Endodermal cell (in vitro differentiated cells): Measurements from ENCODE around the gene HSF2BP. TPM values are rescaled to one million over a fixed set of nuclear protein-coding genes. Genes with fewer than 3 reads are reported as not detected.

Source experiments
- DNase-seq: peaks from one replicate; pipeline ENCODE4 v3.0.0-alpha.2; 2017
- H3K27ac ChIP-seq: 2 replicates; pipeline ENCODE4 v1.5.1; 2013; ENCODE audit warnings: mild to moderate bottlenecking, low read depth, low read length, moderate library complexity
- H3K27me3 ChIP-seq: 2 replicates; pipeline ENCODE4 v1.6.1; 2013; ENCODE audit warnings: mild to moderate bottlenecking, low read length, moderate library complexity; ENCODE audit not compliant: insufficient read depth, control insufficient read depth, poor library complexity, severe bottlenecking
- H3K36me3 ChIP-seq: 2 replicates; pipeline ENCODE4 v1.7.0; 2013; ENCODE audit warnings: mild to moderate bottlenecking, low read length, moderate library complexity; ENCODE audit not compliant: control insufficient read depth, insufficient read depth
- H3K4me1 ChIP-seq: one replicate; pipeline ENCODE4 v1.7.0; 2013; ENCODE audit warnings: low read length; ENCODE audit not compliant: control insufficient read depth, insufficient read depth
- H3K4me3 ChIP-seq: 2 replicates; pipeline ENCODE4 v1.5.1; 2013; ENCODE audit warnings: mild to moderate bottlenecking, low read length, moderate library complexity
- H3K9ac ChIP-seq: 2 replicates; pipeline ENCODE4 v1.6.1; 2013; ENCODE audit warnings: mild to moderate bottlenecking, low read length, moderate library complexity; ENCODE audit not compliant: poor library complexity, severe bottlenecking; ENCODE audit errors: extremely low read depth
- H3K9me3 ChIP-seq: 2 replicates; pipeline ENCODE4 v1.6.1; 2013; ENCODE audit warnings: mild to moderate bottlenecking, low read length, moderate library complexity; ENCODE audit not compliant: control insufficient read depth
- H3K27ac Mint-ChIP-seq: 2 replicates; pipeline ENCODE4 v1.8.0; 2020; ENCODE audit warnings: mixed read lengths
- H3K27me3 Mint-ChIP-seq: 2 replicates; pipeline ENCODE4 v1.8.0; 2021; ENCODE audit warnings: mild to moderate bottlenecking, mixed read lengths; ENCODE audit not compliant: insufficient read depth
- H3K36me3 Mint-ChIP-seq: 2 replicates; pipeline ENCODE4 v1.8.0; 2020; ENCODE audit warnings: low read depth, mixed read lengths
- H3K4me1 Mint-ChIP-seq: 2 replicates; pipeline ENCODE4 v1.8.0; 2020; ENCODE audit warnings: mixed read lengths
- H3K4me3 Mint-ChIP-seq: 2 replicates; pipeline ENCODE4 v1.8.0; 2020; ENCODE audit warnings: mild to moderate bottlenecking, moderate library complexity, mixed read lengths
- H3K9me3 Mint-ChIP-seq: 2 replicates; pipeline ENCODE4 v1.8.0; 2020; ENCODE audit warnings: mild to moderate bottlenecking, mixed read lengths
- CTCF ChIP-seq: fragments of 200-600 bp; sonication (generic); conservative IDR thresholded peaks from 2 replicates; pipeline ENCODE4 v1.5.0; 2021; ENCODE audit warnings: antibody characterized with exemption, mild to moderate bottlenecking
- WGBS, 2 experiments: methylation state at CpG; one replicate each; pipeline versions ENCODE4 v1.1.5 to v1.1.7; 2013; ENCODE audit warnings: missing lambda C conversion rate in 2 of 2, mixed read lengths in 1 of 2; ENCODE audit not compliant: insufficient coverage in 1 of 2, insufficient read length in 1 of 2; 5-methylcytosine and 5-hydroxymethylcytosine counted together
- total RNA-seq, 2 donors: library from RNA; stranded (reverse); fragmentation: NEBNext Ultra II Directional in 1 of 2; extraction: Animal tissue kit (Norgen Biotek cat#: 25700) in 1 of 2; gene quantifications; 2 replicates in 1 of 2; 3 replicates in 1 of 2; pipeline ENCODE4 v1.2.1, GENCODE V29; 2021

Gene HSF2BP
- total RNA-seq, 2 donors from 2014 or later: 1.7 to 1.9 TPM

DNA sequence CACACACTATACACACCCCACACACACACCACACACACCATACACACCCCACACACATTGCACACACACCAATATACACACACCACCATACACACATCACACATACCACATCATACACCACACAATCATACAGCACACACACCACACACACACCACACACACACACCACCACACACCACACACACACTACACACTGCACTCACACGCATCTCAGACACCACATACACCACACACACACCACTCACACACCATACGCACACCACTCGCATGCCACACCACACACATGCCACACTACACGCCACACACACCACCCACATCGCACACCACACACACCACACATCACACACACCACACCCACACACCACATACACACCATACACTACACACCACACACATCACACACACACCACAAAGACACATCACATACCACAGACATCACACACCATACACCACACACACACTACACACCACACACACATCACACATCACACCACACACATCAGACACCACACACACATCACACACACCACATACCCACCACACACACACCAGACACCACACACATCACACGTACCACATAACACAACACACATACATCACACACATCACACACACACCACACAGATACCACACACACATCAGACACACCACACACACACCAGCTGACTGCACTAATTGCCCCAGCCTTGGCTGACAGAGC lies 54.6 kb downstream of the HSF2BP start:
- no peak for TF ChIP-seq CTCF
- Histone ChIP-seq H3K9me3 (no peaks in the 10 kb centered on the region), H3K9ac (no peak overlapping the region), H3K36me3 (no peaks in the 10 kb centered on the region), H3K27ac (no peak overlapping the region), H3K4me1 (no peaks in the 10 kb centered on the region), H3K27me3 (no peaks in the 10 kb centered on the region), H3K4me3 (no peak overlapping the region)
- 92% methylated on average over 6 of the region's 6 CpGs; no CpG with 5 or more reads in 1 of the 2 experiments for WGBS, 2 experiments
- DNase-seq: no peak
- Mint-ChIP-seq H3K4me3 (no peak overlapping the region), H3K9me3 (no peaks in the 10 kb centered on the region), H3K27ac (no peak overlapping the region), H3K36me3 (no peaks in the 10 kb centered on the region), H3K27me3 (no peaks in the 10 kb centered on the region), H3K4me1 (no peaks in the 10 kb centered on the region)

DNA sequence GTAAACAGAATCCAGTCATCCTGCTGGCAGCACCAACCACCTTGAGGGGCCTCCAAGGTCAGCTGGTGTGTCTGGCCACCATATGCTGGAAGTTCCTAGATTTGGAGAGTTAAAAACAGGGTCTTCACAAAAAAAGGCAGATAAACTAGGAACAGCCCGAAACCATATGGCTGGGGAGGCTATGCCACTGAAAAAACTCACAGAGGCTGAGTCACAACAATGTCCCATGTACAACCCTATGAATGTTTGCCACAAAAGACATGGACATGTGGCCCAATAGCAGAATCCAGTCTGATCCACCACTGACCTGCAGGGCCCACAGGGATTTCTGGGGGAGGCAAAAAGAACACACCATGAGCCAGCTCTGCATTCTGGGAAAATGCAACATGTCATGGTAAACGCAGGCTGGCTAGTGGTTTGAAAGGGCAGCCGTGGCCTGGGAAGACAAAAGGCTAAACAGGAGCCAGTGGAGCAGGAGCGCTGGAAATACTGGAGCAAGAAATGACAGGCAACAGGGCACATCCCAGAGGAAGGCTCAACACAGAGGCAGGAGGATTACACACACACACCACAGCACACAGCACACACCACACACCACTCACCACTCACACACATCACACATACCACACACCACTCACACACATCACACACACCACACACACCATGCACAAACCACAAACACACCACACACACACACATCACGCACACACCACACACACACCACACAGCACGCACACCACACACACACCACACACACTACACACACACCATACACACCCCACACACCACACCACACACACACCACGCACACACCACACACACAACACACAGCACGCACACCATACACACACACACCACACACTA lies 55.4 kb downstream of the HSF2BP start:
- no peaks in the 10 kb centered on the region for H3K4me1 Mint-ChIP-seq
- H3K9ac ChIP-seq: no peak overlapping the region
- H3K4me3 ChIP-seq: no peak overlapping the region
- no peaks in the 10 kb centered on the region for H3K27me3 Mint-ChIP-seq
- WGBS, 2 experiments: 76 to 84% methylated on average over 3 to 7 of the region's 8 CpGs
- H3K9me3 Mint-ChIP-seq: no peaks in the 10 kb centered on the region
- no peaks in the 10 kb centered on the region for H3K36me3 Mint-ChIP-seq
- H3K4me1 ChIP-seq: no peaks in the 10 kb centered on the region
- H3K36me3 ChIP-seq: no peaks in the 10 kb centered on the region
- H3K27me3 ChIP-seq: no peaks in the 10 kb centered on the region
- TF ChIP-seq CTCF: no peak
- H3K27ac Mint-ChIP-seq: no peak overlapping the region
- no peak for DNase-seq
- no peak overlapping the region for H3K27ac ChIP-seq
- H3K9me3 ChIP-seq: no peaks in the 10 kb centered on the region
- H3K4me3 Mint-ChIP-seq: no peak overlapping the region

- no peak overlapping the region for H3K4me3 ChIP-seq
- H3K27me3 Mint-ChIP-seq: no peaks in the 10 kb centered on the region
- H3K27ac ChIP-seq: no peak overlapping the region
- H3K27me3 ChIP-seq: no peaks in the 10 kb centered on the region
- H3K27ac Mint-ChIP-seq: no peak overlapping the region
- TF ChIP-seq CTCF: no peak
- H3K9ac ChIP-seq: no peak overlapping the region
- H3K36me3 Mint-ChIP-seq: no peaks in the 10 kb centered on the region
- no peaks in the 10 kb centered on the region for H3K4me1 Mint-ChIP-seq
- no peaks in the 10 kb centered on the region for H3K36me3 ChIP-seq
- no peaks in the 10 kb centered on the region for H3K9me3 ChIP-seq
- DNase-seq: no peak
- H3K4me3 Mint-ChIP-seq: no peak overlapping the region
- WGBS, 2 experiments: 80 to 96% methylated on average over 3 to 5 of the region's 5 CpGs
- no peaks in the 10 kb centered on the region for H3K9me3 Mint-ChIP-seq
- H3K4me1 ChIP-seq: no peaks in the 10 kb centered on the region
Measured at GRCh38 chr21:43603233-43603626, 56.1 kb downstream of the HSF2BP start.
